Measurements from ENCODE around the gene CDX2. TPM values are rescaled to one million over a fixed set of nuclear protein-coding genes. Genes with fewer than 3 reads are reported as not detected.

Gene CDX2
- total and polyA plus RNA-seq, 10 of the 15 experiments (the other 5 are each of a cell fraction or from before 2014, with no cell fraction given), result 0.15 TPM; not detected in 9

DNA sequence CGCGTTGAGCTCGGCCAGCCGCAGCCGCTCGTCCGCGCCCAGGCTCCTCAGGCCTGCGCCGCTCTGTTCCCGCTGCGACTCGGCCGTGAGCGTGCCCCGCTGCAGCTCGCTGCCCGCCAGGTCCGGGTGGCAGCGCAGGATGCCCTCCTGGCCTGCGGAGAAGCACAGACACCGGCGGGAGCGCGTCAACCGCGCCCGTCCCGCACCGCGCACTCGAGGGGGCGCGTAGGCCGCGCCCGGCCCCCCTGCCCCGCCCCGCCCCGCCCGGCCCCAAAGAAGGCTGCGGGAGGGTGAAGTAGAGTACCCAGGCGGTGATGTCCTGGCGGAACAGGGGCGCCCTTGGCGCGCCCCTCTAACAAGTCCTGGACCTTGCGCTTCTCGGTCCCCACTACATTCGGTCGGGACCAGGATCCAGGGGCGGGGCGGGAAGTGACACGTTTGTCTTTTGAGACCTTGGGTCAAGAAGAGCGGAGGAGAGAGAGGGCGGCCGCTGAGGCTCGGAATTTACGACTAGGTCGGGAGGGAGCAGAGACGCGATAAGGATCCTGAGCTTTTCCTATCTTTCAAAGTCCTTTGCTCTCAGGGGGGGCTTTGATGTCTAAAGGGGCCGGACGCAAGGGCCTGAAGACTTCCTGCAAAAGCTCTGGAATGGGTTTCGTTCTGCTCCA, 9.3 kb upstream of the CDX2 start:
- TF ChIP-seq RUNX3 (IDR thresholded peaks at IDR 0.05; ENCODE audit: low read length) (no peak), BHLHE40 (IDR thresholded peaks at IDR 0.05; ENCODE audit: borderline replicate concordance in 1 of 2, low read depth in 2 of 2, low read length in 1 of 2) (no peak), SUPT20H (IDR thresholded peaks at IDR 0.05; ENCODE audit: borderline replicate concordance, control insufficient read depth, low read depth, low read length) (no peak), STAT3 (IDR thresholded peaks at IDR 0.05; ENCODE audit: low read depth, low read length) (no peak), NRF1 (conservative IDR thresholded peaks at IDR 0.05; ENCODE audit: low read depth, low read length) (no peak), CEBPB (IDR thresholded peaks at IDR 0.05; ENCODE audit: borderline replicate concordance in 1 of 2, low read depth in 2 of 2, low read length in 2 of 2) (no peak), SP1 (IDR thresholded peaks at IDR 0.05; ENCODE audit: low read depth, low read length) (no peak), POLR2A (IDR thresholded peaks at IDR 0.05; ENCODE audit: low read depth, low read length) (no peak)
- TF ChIP-seq, protein P1, sequence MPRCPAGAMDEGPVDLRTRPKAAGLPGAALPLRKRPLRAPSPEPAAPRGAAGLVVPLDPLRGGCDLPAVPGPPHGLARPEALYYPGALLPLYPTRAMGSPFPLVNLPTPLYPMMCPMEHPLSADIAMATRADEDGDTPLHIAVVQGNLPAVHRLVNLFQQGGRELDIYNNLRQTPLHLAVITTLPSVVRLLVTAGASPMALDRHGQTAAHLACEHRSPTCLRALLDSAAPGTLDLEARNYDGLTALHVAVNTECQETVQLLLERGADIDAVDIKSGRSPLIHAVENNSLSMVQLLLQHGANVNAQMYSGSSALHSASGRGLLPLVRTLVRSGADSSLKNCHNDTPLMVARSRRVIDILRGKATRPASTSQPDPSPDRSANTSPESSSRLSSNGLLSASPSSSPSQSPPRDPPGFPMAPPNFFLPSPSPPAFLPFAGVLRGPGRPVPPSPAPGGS (IDR thresholded peaks at IDR 0.05; ENCODE audit: borderline replicate concordance, insufficient read depth, low read depth, low read length, poor library complexity, severe bottlenecking), result no peak
- TF ChIP-seq, protein P2, sequence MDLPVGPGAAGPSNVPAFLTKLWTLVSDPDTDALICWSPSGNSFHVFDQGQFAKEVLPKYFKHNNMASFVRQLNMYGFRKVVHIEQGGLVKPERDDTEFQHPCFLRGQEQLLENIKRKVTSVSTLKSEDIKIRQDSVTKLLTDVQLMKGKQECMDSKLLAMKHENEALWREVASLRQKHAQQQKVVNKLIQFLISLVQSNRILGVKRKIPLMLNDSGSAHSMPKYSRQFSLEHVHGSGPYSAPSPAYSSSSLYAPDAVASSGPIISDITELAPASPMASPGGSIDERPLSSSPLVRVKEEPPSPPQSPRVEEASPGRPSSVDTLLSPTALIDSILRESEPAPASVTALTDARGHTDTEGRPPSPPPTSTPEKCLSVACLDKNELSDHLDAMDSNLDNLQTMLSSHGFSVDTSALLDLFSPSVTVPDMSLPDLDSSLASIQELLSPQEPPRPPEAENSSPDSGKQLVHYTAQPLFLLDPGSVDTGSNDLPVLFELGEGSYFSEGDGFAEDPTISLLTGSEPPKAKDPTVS (IDR thresholded peaks at IDR 0.05; ENCODE audit: low read depth, low read length), result no peak
- no peaks in the 10 kb centered on the region for H3K79me2 ChIP-seq (ENCODE audit: control insufficient read depth, insufficient read depth, low read length)
- no peak overlapping the region for H3K27ac ChIP-seq (ENCODE audit: control insufficient read depth, insufficient read depth)
- no peak overlapping the region for H3K4me3 ChIP-seq
- BruUV-seq (replicated peaks), result no TSS peak
- no peak overlapping the region for H3K4me2 ChIP-seq (ENCODE audit: control insufficient read depth, insufficient read depth)
- H4K20me1 ChIP-seq (ENCODE audit: control insufficient read depth, insufficient read depth), result no peaks in the 10 kb centered on the region
- no peaks in the 10 kb centered on the region for H3K36me3 ChIP-seq (ENCODE audit: control insufficient read depth in 2 of 2, insufficient read depth in 2 of 2, low read length in 1 of 2)
- no peaks in the 10 kb centered on the region for H3K4me1 ChIP-seq (ENCODE audit: control insufficient read depth, insufficient read depth, low read length)
- RAD21 ChIA-PET (ENCODE audit: unreplicated experiment), result no interaction called here
- H3K27me3 ChIP-seq (replicated peaks in 1 of 2; ENCODE audit: control insufficient read depth in 2 of 2, insufficient read depth in 2 of 2, low read length in 1 of 2), result peaks cover 27 to 47% of the 10 kb centered on the region in 2 experiments
- POLR2A ChIA-PET, result no interaction called here
- FAIRE-seq, result no peak
- intact Hi-C loops (cut with micrococcal nuclease; ENCODE audit: unreplicated experiment) (no loop called here), in situ Hi-C loops (cut with MboI) (no loop called here)
- DNase-seq (ENCODE audit: low read depth, low spot score), result no peak
- WGBS (ENCODE audit: insufficient coverage, insufficient replicate concordance, low lambda C conversion rate, missing lambda C conversion rate), result 7% methylated on average over 37 of the region's 65 CpGs
- no peak; the same call in 2 of the 3 replicates for ATAC-seq
- no peaks in the 10 kb centered on the region for H3K9me3 ChIP-seq (replicated peaks; ENCODE audit: control insufficient read depth, insufficient read depth, low read length)
- SMC1A ChIA-PET (ENCODE audit: uncharacterized antibody, unreplicated experiment), result interaction anchor here (0.6 kb wide), 1 partner anchor 152 kb away, joined by 3 read pairs; no protein-coding TSS in a partner anchor
- no peak overlapping the region for H3K9ac ChIP-seq (ENCODE audit: control insufficient read depth, insufficient read depth, low read length)
- CTCF ChIA-PET, result interaction anchor here (9.6 kb wide), 1 partner anchor 150 kb away, joined by 238 read pairs; no protein-coding TSS in a partner anchor
- no peak overlapping the region for H2AFZ ChIP-seq (ENCODE audit: control insufficient read depth, low read depth, low read length)

Measured in GM12878 (cell line).